H1 (cell line): ENCODE data around the gene NNMT. TPM values are rescaled to one million over a fixed set of nuclear protein-coding genes. Genes with fewer than 3 reads are reported as not detected.

Experiments
- CTCF ChIA-PET: fragments of 300-600 bp; sonication (Branson Sonifier 250); formaldehyde crosslinking; loops from one replicate; lab custom pipeline; 2021; ENCODE audit not compliant: partially characterized antibody; lab: Charles Lee
- POLR2A ChIA-PET: fragments of 300-600 bp; sonication (Branson Sonifier 250); formaldehyde crosslinking; loops from one replicate; lab custom pipeline; 2021; ENCODE audit warnings: inconsistent platforms; ENCODE audit not compliant: partially characterized antibody; lab: Charles Lee
- DNase-seq, 2 experiments: peaks; one replicate each; pipeline versions ENCODE4 v3.0.0 to v3.0.0-alpha.2; 2010 to 2022; ENCODE audit warnings: low spot score in 2 of 2, low read depth in 1 of 2, mixed read lengths in 1 of 2
- FAIRE-seq: peaks from 2 replicates; lab custom pipeline; 2011; peaks lifted over from hg19 to GRCh38; lab: Jason Lieb, UNC
- H2AFZ ChIP-seq: 2 replicates; pipeline ENCODE4 v1.8.1; 2012; ENCODE audit warnings: low read length, inconsistent platforms
- H2AK5ac ChIP-seq: 2 replicates; pipeline ENCODE4 v1.6.1; 2013; ENCODE audit warnings: low read depth, low read length
- H2BK120ac ChIP-seq: replicated peaks from 2 replicates; pipeline ENCODE3; 2013; ENCODE audit warnings: low read depth, low read length, inconsistent platforms
- H2BK12ac ChIP-seq: 2 replicates; pipeline ENCODE4 v1.6.1; 2013; ENCODE audit warnings: low read depth, low read length
- H2BK15ac ChIP-seq: 2 replicates; pipeline ENCODE4 v1.6.1; 2013; ENCODE audit warnings: low read length
- H2BK20ac ChIP-seq: 2 replicates; pipeline ENCODE4 v1.6.1; 2013; ENCODE audit warnings: low read length
- H2BK5ac ChIP-seq: 2 replicates; pipeline ENCODE4 v1.6.1; 2013; ENCODE audit warnings: low read depth, low read length
- H3K14ac ChIP-seq: 2 replicates; pipeline ENCODE4 v1.6.1; 2013; ENCODE audit warnings: inconsistent platforms; ENCODE audit not compliant: insufficient read length
- H3K18ac ChIP-seq: 2 replicates; pipeline ENCODE4 v1.6.1; 2013; ENCODE audit warnings: low read length; ENCODE audit errors: extremely low read depth
- H3K23ac ChIP-seq: 2 replicates; pipeline ENCODE4 v1.6.1; 2013; ENCODE audit warnings: inconsistent platforms; ENCODE audit not compliant: insufficient read length
- H3K23me2 ChIP-seq: 2 replicates; pipeline ENCODE4 v1.6.1; 2013; ENCODE audit warnings: low read depth, low read length
- H3K27ac ChIP-seq: 2 replicates; pipeline ENCODE4 v1.6.1; 2011; ENCODE audit warnings: low read depth, low read length, inconsistent platforms
- H3K27me3 ChIP-seq, 4 experiments: replicated peaks in 1 of 4; 1 replicate in 1 of 4; 2 replicates in 3 of 4; pipeline versions ENCODE4 v1.6.1 to v1.8.1; 2011 to 2013; ENCODE audit warnings: low read length in 3 of 4, mild to moderate bottlenecking in 3 of 4, inconsistent platforms in 2 of 4, mixed read lengths in 2 of 4, moderate library complexity in 1 of 4; ENCODE audit not compliant: control insufficient read depth in 3 of 4, insufficient read depth in 3 of 4; ENCODE audit errors: extremely low read depth in 1 of 4
- H3K36me3 ChIP-seq, 4 experiments: 2 replicates each; pipeline versions ENCODE4 v1.6.1 to v1.8.1; 2011 to 2013; ENCODE audit warnings: mild to moderate bottlenecking in 4 of 4, low read length in 3 of 4, moderate library complexity in 2 of 4, control low read depth in 1 of 4, inconsistent platforms in 1 of 4; ENCODE audit not compliant: insufficient read depth in 4 of 4, control insufficient read depth in 2 of 4
- H3K4ac ChIP-seq: replicated peaks from 2 replicates; pipeline ENCODE3; 2013; ENCODE audit warnings: low read length, low read depth, mixed read lengths, inconsistent platforms; ENCODE audit not compliant: insufficient read length
- H3K4me1 ChIP-seq, 4 experiments: replicated peaks in 1 of 4; 1 replicate in 1 of 4; 2 replicates in 3 of 4; pipeline versions ENCODE4 v1.6.1 to v1.8.1; 2011 to 2013; ENCODE audit warnings: low read length in 3 of 4, inconsistent platforms in 2 of 4, mixed read lengths in 1 of 4; ENCODE audit not compliant: insufficient read depth in 4 of 4, control insufficient read depth in 3 of 4
- H3K4me2 ChIP-seq, 2 experiments: 2 replicates each; pipeline versions ENCODE4 v1.6.1 to v1.8.1; 2011 to 2013; ENCODE audit warnings: low read depth in 2 of 2, low read length in 2 of 2, control low read depth in 1 of 2, inconsistent platforms in 1 of 2, mild to moderate bottlenecking in 1 of 2; ENCODE audit not compliant: insufficient read depth in 1 of 2
- H3K4me3 ChIP-seq, 4 experiments: fragments of 200-600, 300-600 bp in 1 of 4; sonication (generic), shearing (Covaris generic), sonication (Bioruptor Twin) in 1 of 4; 2 replicates each; pipeline versions ENCODE4 v1.5.1 to v1.8.1; 2011 to 2016; ENCODE audit warnings: low read length in 4 of 4, low read depth in 3 of 4, control low read depth in 2 of 4, inconsistent platforms in 2 of 4, mild to moderate bottlenecking in 2 of 4, mixed read lengths in 1 of 4, moderate library complexity in 1 of 4; ENCODE audit not compliant: insufficient read depth in 2 of 4; ENCODE audit errors: extremely low read depth in 1 of 4
- H3K56ac ChIP-seq: replicated peaks from 2 replicates; pipeline ENCODE3; 2013; ENCODE audit warnings: low read depth, mild to moderate bottlenecking, mixed read lengths, low read length, inconsistent platforms; ENCODE audit not compliant: insufficient read length
- H3K79me1 ChIP-seq: 2 replicates; pipeline ENCODE4 v1.6.1; 2013; ENCODE audit warnings: low read depth, low read length, control low read depth
- H3K79me2 ChIP-seq, 2 experiments: 2 replicates each; pipeline versions ENCODE4 v1.6.1 to v1.8.1; 2012 to 2013; ENCODE audit warnings: low read length in 2 of 2, mild to moderate bottlenecking in 2 of 2, inconsistent platforms in 1 of 2; ENCODE audit not compliant: insufficient read depth in 2 of 2, control insufficient read depth in 1 of 2
- H3K9ac ChIP-seq, 4 experiments: replicated peaks in 1 of 4; 1 replicate in 1 of 4; 2 replicates in 3 of 4; pipeline versions ENCODE4 v1.6.1 to v1.8.1; 2011 to 2013; ENCODE audit warnings: low read depth in 3 of 4, low read length in 3 of 4, control low read depth in 2 of 4, mild to moderate bottlenecking in 2 of 4, moderate library complexity in 2 of 4, inconsistent platforms in 1 of 4; ENCODE audit errors: extremely low read depth in 1 of 4
- H3K9me3 ChIP-seq, 2 experiments: 2 replicates each; pipeline versions ENCODE4 v1.6.1 to v1.8.1; 2012 to 2013; ENCODE audit warnings: mild to moderate bottlenecking in 2 of 2, moderate library complexity in 2 of 2, control low read depth in 1 of 2, inconsistent platforms in 1 of 2, low read depth in 1 of 2, low read length in 1 of 2, mixed read lengths in 1 of 2; ENCODE audit not compliant: insufficient read depth in 2 of 2
- H4K20me1 ChIP-seq, 2 experiments: replicated peaks in 1 of 2; 2 replicates each; pipeline versions ENCODE3 to v1.8.1; 2011 to 2013; ENCODE audit warnings: inconsistent platforms in 2 of 2, low read length in 2 of 2, mild to moderate bottlenecking in 1 of 2; ENCODE audit not compliant: insufficient read depth in 2 of 2, control insufficient read depth in 1 of 2
- H4K5ac ChIP-seq: 2 replicates; pipeline ENCODE4 v1.6.1; 2013; ENCODE audit warnings: low read length, low read depth, mixed read lengths, inconsistent platforms; ENCODE audit not compliant: insufficient read length
- H4K8ac ChIP-seq: 2 replicates; pipeline ENCODE4 v1.8.0; 2013; ENCODE audit warnings: mild to moderate bottlenecking, moderate library complexity, low read length, inconsistent platforms; ENCODE audit not compliant: insufficient read depth; ENCODE audit errors: extremely low read depth
- H4K91ac ChIP-seq: replicated peaks from 2 replicates; pipeline ENCODE3; 2013; ENCODE audit warnings: low read length, mixed read lengths, inconsistent platforms; ENCODE audit not compliant: insufficient read length
- GTF2F1 ChIP-seq: IDR thresholded peaks from 2 replicates; pipeline ENCODE4 v1.6.1; 2012; ENCODE audit warnings: low read depth, low read length, improper control_type of control experiment, borderline replicate concordance
- KDM4A ChIP-seq: IDR thresholded peaks from one replicate; pipeline ENCODE4 v1.7.1; 2012; ENCODE audit warnings: low read depth, mild to moderate bottlenecking, moderate library complexity, low read length, inconsistent platforms; ENCODE audit not compliant: severe bottlenecking
- RFX5 ChIP-seq: IDR thresholded peaks from 2 replicates; pipeline ENCODE4 v1.6.1; 2011; ENCODE audit warnings: low read depth, low read length, improper control_type of control experiment, borderline replicate concordance
- WGBS, 2 experiments: shearing (Covaris generic) in 1 of 2; methylation state at CpG; one replicate each; pipeline versions ENCODE4 v1.1.6 to v1.1.7; 2013 to 2015; ENCODE audit warnings: low lambda C conversion rate in 2 of 2, mixed read lengths in 2 of 2, inconsistent platforms in 1 of 2, low coverage in 1 of 2, missing lambda C conversion rate in 1 of 2; ENCODE audit not compliant: insufficient replicate concordance in 2 of 2, insufficient coverage in 1 of 2, insufficient read length in 1 of 2; ENCODE audit errors: extremely low coverage in 1 of 2, missing lambda C conversion rate in 1 of 2; 5-methylcytosine and 5-hydroxymethylcytosine counted together
- polyA plus RNA-seq, 7 experiments: library from polyadenylated mRNA; depleted of rRNA in 3 of 7; stranded (reverse) in 5 of 7; unstranded in 2 of 7; fragments of >200 nt in 5 of 7; fragments of 200-250 nt in 2 of 7; gene quantifications; 1 replicate in 5 of 7; 2 replicates in 1 of 7; 4 replicates in 1 of 7; pipeline versions ENCODE4 v1.2.1 to v1.2.3, GENCODE V29; 2011 to 2013; ENCODE audit warnings: missing spikeins in 2 of 7, mixed read lengths in 2 of 7
- total RNA-seq: library from RNA; stranded (reverse); fragmentation: NEBNext Ultra II Directional; extraction: Animal tissue kit (Norgen Biotek cat#: 25700); gene quantifications from 2 replicates; pipeline ENCODE4 v1.2.1, GENCODE V29; 2021

The NNMT gene
- total and polyA plus RNA-seq, 2 of the 8 experiments (the other 6 are each of a cell fraction or from before 2014, with no cell fraction given) = not detected

- Histone ChIP-seq H4K91ac (no peak overlapping the region), H3K18ac (no peak overlapping the region), H3K9ac (no peak overlapping the region), H2AFZ (no peak overlapping the region), H4K20me1 (no peaks in the 10 kb centered on the region), H3K23me2 (no peaks in the 10 kb centered on the region), H3K79me1 (no peaks in the 10 kb centered on the region), H2BK120ac (no peak overlapping the region), H3K27me3 (no peaks in the 10 kb centered on the region), H3K4ac (no peak overlapping the region), H3K14ac (no peak overlapping the region), H2BK12ac (no peak overlapping the region), H3K4me2 (no peak overlapping the region), H3K4me1 (no peaks in the 10 kb centered on the region; a peak in 1 of 7 replicates), H3K23ac (no peak overlapping the region), H3K56ac (no peak overlapping the region), H2BK5ac (no peak overlapping the region), H2AK5ac (no peak overlapping the region), H2BK20ac (no peak overlapping the region), H4K8ac (no peak overlapping the region), H4K5ac (no peak overlapping the region), H3K9me3 (no peaks in the 10 kb centered on the region), H3K4me3 (no peak overlapping the region), H3K79me2 (no peaks in the 10 kb centered on the region)
- no peak for DNase-seq
- 82% methylated on average over 2 of the region's 2 CpGs; no CpG with 5 or more reads in 1 of the 2 experiments for WGBS, 2 experiments
- no peak for FAIRE-seq
- CTCF ChIA-PET = interaction anchor here (0.5 to 2.3 kb wide), 6 partner anchors 8 to 276 kb away, joined by 3 to 10 read pairs (median 5); no protein-coding TSS in a partner anchor
- POLR2A ChIA-PET = no interaction called here
- TF ChIP-seq RFX5 = no peak
- TF ChIP-seq GTF2F1 = no peak
- TF ChIP-seq KDM4A = no peak
- TF ChIP-seq, all 59 proteins: peak for 0
- Histone ChIP-seq H3K27ac (no peak overlapping the region), H3K36me3 (no peaks in the 10 kb centered on the region), H2BK15ac (no peak overlapping the region)
Observed at GRCh38 chr11:114269498-114269897, 26.7 kb upstream of the NNMT start.
